ENCODE data around the gene WBP4.

- no peak for TF ChIP-seq CTCF (IDR thresholded peaks at IDR 0.05)
- no peak for TF ChIP-seq POLR2A (IDR thresholded peaks at IDR 0.05)
Observed at GRCh38 chr13:41049480-41050440, 11.5 kb upstream of the WBP4 start.

Data from uterus (tissue), 2 donors.